Duodenal mucosa (tissue), 2 donors: Measurements from ENCODE around the gene TFEB.

Source experiments
- H3K27ac ChIP-seq: one replicate; pipeline ENCODE4 v1.7.0; 2013; ENCODE audit warnings: low read depth, low read length
- H3K27me3 ChIP-seq, 2 donors: one replicate each; pipeline ENCODE4 v1.7.0; 2013; ENCODE audit warnings: low read length in 2 of 2, control low read depth in 1 of 2; ENCODE audit not compliant: insufficient read depth in 2 of 2, control insufficient read depth in 1 of 2
- H3K36me3 ChIP-seq, 2 donors: one replicate each; pipeline ENCODE4 v1.7.0; 2013; ENCODE audit warnings: low read length in 2 of 2, control low read depth in 1 of 2; ENCODE audit not compliant: insufficient read depth in 2 of 2, control insufficient read depth in 1 of 2
- H3K4me1 ChIP-seq, 2 donors: one replicate each; pipeline ENCODE4 v1.7.0; 2013; ENCODE audit warnings: low read length in 2 of 2, control low read depth in 1 of 2; ENCODE audit not compliant: insufficient read depth in 2 of 2, control insufficient read depth in 1 of 2
- H3K4me3 ChIP-seq, 2 donors: one replicate each; pipeline ENCODE4 v1.7.0; 2013; ENCODE audit warnings: low read length in 2 of 2, low read depth in 1 of 2
- H3K9ac ChIP-seq, 2 donors: one replicate each; pipeline ENCODE4 v1.7.0; 2013; ENCODE audit warnings: low read length in 2 of 2, low read depth in 1 of 2
- H3K9me3 ChIP-seq, 2 donors: one replicate each; pipeline ENCODE4 v1.7.0; 2013; ENCODE audit warnings: low read length in 2 of 2, control low read depth in 1 of 2; ENCODE audit not compliant: control insufficient read depth in 1 of 2

TFEB gene

DNA sequence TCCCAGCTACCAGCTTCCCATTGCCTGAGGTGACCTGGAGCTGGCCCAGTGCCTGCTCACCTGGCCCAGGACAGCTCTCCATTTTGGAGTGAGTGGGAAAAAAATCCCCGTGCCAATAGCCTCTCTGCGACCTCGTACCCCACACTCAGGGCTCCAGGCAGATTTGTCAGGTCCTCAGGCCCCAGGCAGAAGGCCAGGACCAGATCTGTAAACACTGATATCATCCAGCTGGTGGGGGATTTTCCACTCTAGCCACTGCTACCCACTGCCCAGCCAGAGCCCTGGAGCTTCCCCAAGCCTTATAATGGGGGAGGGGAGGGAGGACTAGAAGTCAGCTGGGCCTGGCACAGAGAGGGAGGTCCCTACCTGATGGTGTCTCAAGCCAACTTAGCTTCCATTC lies 13.1 kb upstream of the TFEB start:
- Histone ChIP-seq H3K9me3 (no peaks in the 10 kb centered on the region), H3K9ac (no peak overlapping the region), H3K36me3 (no peaks in the 10 kb centered on the region), H3K27ac (no peak overlapping the region), H3K4me3 (no peak overlapping the region), H3K27me3 (no peaks in the 10 kb centered on the region), H3K4me1 (no peaks in the 10 kb centered on the region)

DNA sequence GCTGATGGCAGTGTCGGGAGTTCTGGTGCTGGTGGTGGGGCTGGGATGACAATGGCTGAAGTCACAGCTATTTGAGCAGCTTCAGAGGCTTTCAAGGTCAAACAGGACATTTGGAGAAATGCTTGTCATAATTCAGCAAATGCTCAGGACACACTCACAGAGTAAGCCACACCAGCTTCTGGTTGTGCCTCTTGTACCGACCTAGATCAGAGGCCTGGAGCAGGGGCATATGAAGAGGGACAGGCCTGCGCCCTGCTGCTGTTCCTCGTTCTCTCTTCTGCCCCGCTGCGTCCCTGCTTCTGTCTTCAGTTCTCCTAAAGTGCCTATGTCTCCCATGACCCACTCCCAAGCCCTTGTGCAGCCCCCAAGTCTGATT lies 12.7 kb upstream of the TFEB start:
- Histone ChIP-seq H3K27me3 (no peaks in the 10 kb centered on the region), H3K4me3 (no peak overlapping the region), H3K9ac (no peak overlapping the region), H3K4me1 (no peaks in the 10 kb centered on the region), H3K36me3 (no peaks in the 10 kb centered on the region), H3K27ac (no peak overlapping the region), H3K9me3 (no peaks in the 10 kb centered on the region)

DNA sequence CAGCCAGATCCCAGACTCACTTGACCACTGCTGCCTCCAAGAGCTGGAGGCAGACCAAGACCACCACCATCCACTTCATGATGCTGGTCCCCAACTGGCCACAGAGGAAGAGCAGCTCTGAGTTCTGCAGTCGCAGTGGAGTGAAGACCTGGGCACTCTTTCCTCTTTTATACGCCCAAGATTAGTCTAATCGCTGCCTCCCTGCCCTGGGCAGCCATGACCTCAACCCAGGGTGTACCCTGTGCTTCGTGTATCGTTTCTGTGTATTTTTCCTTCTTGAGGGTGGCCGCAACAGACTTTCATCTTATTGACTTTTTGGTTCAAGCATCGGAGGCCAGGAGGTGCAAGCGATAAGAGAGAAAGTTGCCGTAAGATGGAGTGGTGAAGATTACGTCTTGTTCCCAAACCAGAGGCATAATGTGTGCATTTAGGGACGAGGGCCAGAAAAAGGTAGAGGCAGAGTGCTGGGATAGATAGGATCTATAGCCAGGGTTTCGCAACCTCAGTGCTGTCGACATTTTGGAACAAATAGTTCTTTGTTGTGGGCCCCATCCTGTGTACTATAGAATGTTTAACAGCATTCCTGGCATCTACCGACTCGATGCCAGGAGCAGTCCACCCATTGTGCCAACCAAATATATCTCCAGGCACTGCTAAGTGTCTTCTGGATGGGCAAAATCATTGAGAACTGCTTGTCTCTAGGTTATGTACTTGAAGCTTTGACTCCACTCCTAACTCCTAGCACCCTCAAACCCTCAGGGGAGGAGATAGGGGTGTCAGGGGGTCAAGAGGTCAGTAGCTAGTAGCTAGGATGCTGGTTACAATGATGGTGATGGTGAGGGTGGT lies 12.1 kb upstream of the TFEB start, which contains the start of gene PGC:
Gene PGC, minus strand, starts transcription at position 142 of the 846 bp plus-strand sequence. Its CDS starts 63 bp downstream, at position 79.
- no peak within 1 kb of the TSS for H3K27ac ChIP-seq
- H3K36me3 ChIP-seq: no peaks in the 10 kb centered on the region
- H3K4me3 ChIP-seq: no peak within 1 kb of the TSS
- no peaks in the 10 kb centered on the region for H3K27me3 ChIP-seq
- H3K9me3 ChIP-seq: no peaks in the 10 kb centered on the region
- H3K9ac ChIP-seq: no peak within 1 kb of the TSS
- no peaks in the 10 kb centered on the region for H3K4me1 ChIP-seq

DNA sequence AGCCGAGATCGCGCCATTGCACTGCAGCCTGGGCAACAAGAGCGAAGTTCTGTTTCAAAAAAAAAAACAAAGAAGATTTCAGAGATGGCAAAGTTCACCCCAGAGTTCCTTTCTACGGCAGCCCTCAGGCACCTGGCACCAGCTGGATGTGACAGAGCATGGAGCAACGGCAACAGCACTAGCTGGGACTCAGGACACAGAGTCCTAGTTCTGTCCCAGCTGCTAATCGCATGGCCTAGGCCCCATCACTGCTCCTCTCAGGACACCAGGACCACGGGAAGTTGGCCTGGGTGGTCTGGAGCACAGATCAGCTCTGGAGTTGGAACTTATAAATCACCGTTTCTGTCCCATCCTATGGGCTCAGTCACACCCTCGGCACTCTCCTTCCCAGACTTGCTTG lies 10.7 kb upstream of the TFEB start:
- H3K4me3 ChIP-seq: no peak overlapping the region
- H3K27me3 ChIP-seq: no peaks in the 10 kb centered on the region
- no peak overlapping the region for H3K27ac ChIP-seq
- no peaks in the 10 kb centered on the region for H3K9me3 ChIP-seq
- peaks cover 11 to 13% of the 10 kb centered on the region in 2 donors for H3K4me1 ChIP-seq
- H3K9ac ChIP-seq: no peak overlapping the region
- H3K36me3 ChIP-seq: no peaks in the 10 kb centered on the region

DNA sequence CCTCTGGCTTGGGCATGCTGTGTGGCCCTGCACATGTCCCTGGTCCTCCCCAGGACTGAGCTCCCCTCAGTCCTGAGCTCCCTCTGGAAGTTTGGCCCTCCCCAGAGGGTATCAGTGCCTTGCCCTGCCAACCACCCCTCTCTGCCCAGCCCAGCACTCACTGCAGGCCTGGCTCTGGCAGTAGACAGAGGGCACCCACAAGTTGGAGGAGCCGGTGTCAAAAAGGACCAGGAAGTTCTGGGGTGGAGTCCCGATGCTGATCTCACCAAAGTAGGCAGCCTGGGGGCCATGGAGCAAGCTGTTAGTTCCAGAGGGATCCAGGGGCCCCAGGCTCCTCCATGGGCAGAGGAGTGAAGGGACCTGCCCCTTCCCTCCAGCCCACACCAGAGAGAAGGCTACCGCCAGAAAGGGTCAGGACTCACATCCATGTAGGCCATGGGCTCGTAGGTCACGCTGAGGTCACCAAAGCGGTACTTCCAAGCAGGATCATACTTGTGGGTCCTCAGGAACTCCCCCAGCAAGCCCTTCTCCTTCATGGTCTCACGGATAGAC lies 8.9 kb upstream of the TFEB start:
- H3K36me3 ChIP-seq: no peaks in the 10 kb centered on the region
- no peaks in the 10 kb centered on the region for H3K9me3 ChIP-seq
- peaks cover 16 to 20% of the 10 kb centered on the region in 2 donors for H3K4me1 ChIP-seq
- no peak overlapping the region for H3K4me3 ChIP-seq
- H3K27me3 ChIP-seq: no peaks in the 10 kb centered on the region
- H3K27ac ChIP-seq: no peak overlapping the region
- no peak overlapping the region for H3K9ac ChIP-seq

DNA sequence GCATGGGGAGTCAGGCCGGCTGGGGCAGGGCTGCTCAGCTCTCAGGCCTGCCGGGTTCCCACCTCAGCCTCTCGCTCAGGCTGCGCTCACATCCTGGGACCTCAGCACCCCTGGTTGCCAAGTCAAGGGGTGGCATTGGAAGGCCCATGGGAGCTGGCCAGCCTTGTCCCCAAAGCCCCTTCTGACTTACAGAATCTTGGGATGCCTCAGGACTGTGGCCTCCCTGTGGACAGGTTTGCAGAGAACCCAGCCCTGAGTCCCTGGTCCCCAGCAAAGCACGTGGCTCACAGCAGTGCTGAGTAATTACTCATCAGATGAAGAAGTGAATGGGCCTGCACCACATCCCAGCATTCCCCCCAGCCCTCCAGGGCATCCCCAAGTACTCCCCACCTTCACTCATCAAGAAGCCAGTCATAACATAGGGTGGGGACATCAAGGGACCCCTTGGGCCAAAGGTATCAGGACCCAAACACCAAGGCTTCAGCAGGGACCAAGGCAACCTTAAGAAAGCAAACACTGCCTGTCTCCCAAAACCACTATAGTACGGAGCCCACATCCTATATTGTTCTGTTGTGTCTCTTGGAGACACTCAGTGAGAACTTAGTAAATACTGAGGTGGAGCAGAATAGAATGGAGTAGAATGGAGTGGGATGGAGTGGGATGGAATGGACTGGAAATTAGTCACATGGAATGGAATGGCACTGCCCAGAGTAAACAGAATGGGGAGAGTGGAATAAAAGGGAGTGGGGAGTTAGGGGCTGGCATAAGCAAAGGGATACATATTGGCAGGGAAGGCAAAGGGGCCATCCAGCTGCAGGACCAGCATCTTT lies 8.2 kb upstream of the TFEB start:
- H3K27ac ChIP-seq: no peak overlapping the region

DNA sequence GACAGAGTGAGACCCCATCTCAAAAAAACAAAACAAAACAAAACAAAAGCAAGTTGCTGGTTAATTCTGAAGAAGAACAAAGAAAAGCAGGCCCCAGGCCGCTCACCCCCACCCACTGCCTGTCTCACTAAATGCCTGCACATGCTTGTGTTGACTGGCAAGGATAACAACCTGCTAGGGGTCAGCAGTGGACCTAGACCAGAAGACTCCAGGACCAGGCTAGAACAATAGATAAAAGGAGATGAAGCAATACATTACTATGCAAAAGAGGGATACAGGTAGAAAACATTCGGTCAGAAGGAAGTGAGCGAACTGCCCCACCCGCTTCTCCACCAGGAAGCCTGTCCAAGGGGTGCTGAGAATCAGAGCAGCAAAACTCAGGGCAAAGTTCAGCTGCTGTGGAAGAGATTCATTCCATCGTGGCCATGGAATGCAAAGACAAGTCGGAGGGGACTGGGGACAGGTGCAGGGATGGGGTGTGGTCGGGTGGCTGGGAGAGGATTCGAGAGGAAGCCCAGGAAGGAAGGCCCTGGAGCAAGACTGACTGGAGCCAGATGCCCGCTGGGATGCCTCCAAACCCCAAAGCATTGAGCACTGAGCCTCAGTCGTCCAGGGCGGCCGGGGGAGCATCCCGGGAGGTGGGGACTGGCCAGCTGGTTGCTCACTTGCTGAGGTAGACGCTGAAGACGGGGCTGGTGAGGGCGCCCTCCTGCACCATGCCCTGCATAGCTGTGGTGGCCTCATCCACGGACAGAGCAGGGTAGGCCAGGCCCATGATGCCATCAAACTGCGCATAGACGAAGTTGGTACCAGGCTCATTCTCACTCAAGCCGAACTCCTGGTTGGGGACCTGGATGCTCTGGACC lies 6.5 kb upstream of the TFEB start:
- H3K36me3 ChIP-seq: no peaks in the 10 kb centered on the region
- H3K4me3 ChIP-seq: peak overlapping the region in 1 of 2 donors; percentile 0
- no peak overlapping the region for H3K9ac ChIP-seq
- peaks cover 16 to 20% of the 10 kb centered on the region in 2 donors for H3K4me1 ChIP-seq
- H3K27ac ChIP-seq: peak overlapping the region; percentile 27
- no peaks in the 10 kb centered on the region for H3K27me3 ChIP-seq
- H3K9me3 ChIP-seq: no peaks in the 10 kb centered on the region

More for the DNA sequence above, 8.2 kb upstream of the TFEB start:
- Histone ChIP-seq H3K4me1 (peaks cover 16 to 20% of the 10 kb centered on the region in 2 donors), H3K9me3 (no peaks in the 10 kb centered on the region), H3K36me3 (no peaks in the 10 kb centered on the region), H3K9ac (no peak overlapping the region), H3K4me3 (no peak overlapping the region), H3K27me3 (no peaks in the 10 kb centered on the region)

DNA sequence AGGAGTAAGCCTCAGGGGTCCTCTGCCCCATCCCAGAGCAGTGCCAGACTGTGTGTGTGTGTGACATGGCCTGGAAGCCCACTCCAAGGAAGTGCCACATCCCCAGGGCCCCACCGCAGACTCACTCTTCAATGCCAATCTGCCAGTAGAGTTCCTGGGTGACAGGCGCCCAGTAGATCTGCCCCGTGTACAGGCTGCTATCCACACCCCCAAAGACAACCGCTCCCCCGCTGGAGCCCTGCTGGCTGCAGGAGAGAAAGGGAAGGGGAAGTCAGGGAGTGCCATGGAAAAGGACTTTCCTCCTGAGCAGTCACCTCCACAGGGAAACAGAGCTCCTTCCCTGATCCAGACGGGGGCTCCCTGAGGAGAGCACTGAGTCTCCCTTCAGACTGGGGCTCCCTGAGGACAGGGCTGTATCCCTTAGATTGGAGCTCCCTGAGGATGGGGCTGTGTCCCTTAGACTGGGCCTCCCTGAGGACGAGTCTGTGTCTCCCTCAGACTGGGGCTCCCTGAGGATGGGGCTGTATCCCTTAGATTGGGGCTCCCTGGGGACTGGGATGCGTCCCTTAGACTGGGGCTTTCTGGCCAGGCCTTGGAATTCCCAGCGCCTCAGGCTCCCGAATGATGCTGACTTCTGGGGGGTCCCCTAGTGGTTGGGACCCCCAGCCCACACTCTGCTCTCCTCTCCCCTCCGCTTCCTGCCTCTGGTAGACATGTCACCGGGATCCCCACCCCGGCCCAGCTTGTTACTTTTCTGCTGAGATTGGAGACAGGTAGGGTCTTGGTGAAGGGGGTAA lies 5.2 kb upstream of the TFEB start:
- Histone ChIP-seq H3K9me3 (no peaks in the 10 kb centered on the region), H3K27ac (no peak overlapping the region), H3K4me1 (peaks cover 22 to 24% of the 10 kb centered on the region in 2 donors), H3K27me3 (no peaks in the 10 kb centered on the region), H3K36me3 (no peaks in the 10 kb centered on the region), H3K4me3 (no peak overlapping the region), H3K9ac (no peak overlapping the region)

DNA sequence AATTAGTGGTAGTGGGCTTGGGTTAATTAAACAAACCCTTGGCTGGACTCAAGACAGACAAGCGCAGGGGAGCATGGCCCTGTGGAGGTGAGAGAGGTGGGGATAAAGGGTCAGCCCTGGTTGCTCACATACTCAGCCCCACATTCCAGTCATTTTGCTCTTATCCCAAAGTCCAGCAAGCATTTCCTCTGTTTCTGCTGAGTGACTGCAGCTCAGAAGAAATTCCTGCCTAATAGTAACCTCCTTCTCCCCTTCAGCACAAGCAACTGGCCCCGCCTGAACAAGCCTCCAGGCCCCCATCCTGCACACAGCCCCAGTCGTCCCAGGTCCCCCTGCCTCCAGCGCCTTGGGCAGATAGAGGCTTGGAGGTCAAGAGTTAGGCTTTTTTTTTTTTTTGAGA lies 3.6 kb upstream of the TFEB start:
- Histone ChIP-seq H3K36me3 (no peaks in the 10 kb centered on the region), H3K4me1 (peaks cover 22 to 25% of the 10 kb centered on the region in 2 donors), H3K4me3 (no peak overlapping the region), H3K27me3 (no peaks in the 10 kb centered on the region), H3K9ac (no peak overlapping the region), H3K27ac (no peak overlapping the region), H3K9me3 (no peaks in the 10 kb centered on the region)
